HL-60 (cell line): ENCODE data around the gene KCNE4.

ENCODE experiments used
- DNase-seq, 2 experiments: peaks; one replicate each; pipeline ENCODE4 v3.0.0-alpha.2; 2010 to 2020; ENCODE audit warnings: low read depth in 1 of 2, low spot score in 1 of 2
- H3K27ac ChIP-seq: fragments of 250-450 bp; sonication (Bioruptor Pico); replicated peaks from 2 replicates; pipeline ENCODE4 v1.5.1; 2020; ENCODE audit warnings: mild to moderate bottlenecking, moderate library complexity
- H3K27me3 ChIP-seq: fragments of 250-450 bp; sonication (Bioruptor Pico); 2 replicates; pipeline ENCODE4 v1.5.1; 2021; ENCODE audit warnings: mild to moderate bottlenecking, moderate library complexity; ENCODE audit not compliant: insufficient read depth, poor library complexity, severe bottlenecking
- H3K4me3 ChIP-seq: replicated peaks from 2 replicates; pipeline ENCODE4 v1.5.1; 2011; ENCODE audit warnings: mild to moderate bottlenecking, control low read depth, low read length; ENCODE audit not compliant: insufficient read depth
- CTCF ChIP-seq: IDR thresholded peaks from one replicate; pipeline ENCODE4 v1.5.1; 2011; ENCODE audit warnings: low read length, control low read depth, inconsistent platforms; ENCODE audit not compliant: insufficient read depth
- GABPA ChIP-seq: IDR thresholded peaks from 2 replicates; pipeline ENCODE4 v1.6.1; 2012; ENCODE audit warnings: low read depth
- POLR2AphosphoS5 ChIP-seq: IDR thresholded peaks from 2 replicates; pipeline ENCODE4 v1.6.1; 2012; ENCODE audit warnings: low read depth
- REST ChIP-seq: IDR thresholded peaks from 2 replicates; pipeline ENCODE4 v1.6.1; 2012; ENCODE audit warnings: low read depth; ENCODE audit not compliant: insufficient replicate concordance
- SPI1 ChIP-seq: IDR thresholded peaks from 2 replicates; pipeline ENCODE4 v1.6.1; 2012; ENCODE audit warnings: low read depth, mild to moderate bottlenecking, borderline replicate concordance

KCNE4 gene

GRCh38 chr2:223037445-223037800 lies 14.6 kb upstream of the KCNE4 start:
- DNase-seq: no peak
- Histone ChIP-seq H3K27ac (no peak overlapping the region), H3K27me3 (no peaks in the 10 kb centered on the region), H3K4me3 (no peak overlapping the region)
- TF ChIP-seq REST (no peak), POLR2AphosphoS5 (no peak), GABPA (no peak), CTCF (no peak), SPI1 (no peak)

- no peaks in the 10 kb centered on the region for H3K27me3 ChIP-seq
- TF ChIP-seq CTCF: no peak
- TF ChIP-seq SPI1: no peak
- TF ChIP-seq POLR2AphosphoS5: no peak
- no peak for TF ChIP-seq REST
- no peak for TF ChIP-seq GABPA
- no peak for DNase-seq
- H3K4me3 ChIP-seq: no peak overlapping the region
- H3K27ac ChIP-seq: no peak overlapping the region
These were observed 12.4 kb upstream of the KCNE4 start for GRCh38 chr2:223039618-223040017.

- Histone ChIP-seq H3K4me3 (no peak overlapping the region), H3K27me3 (no peaks in the 10 kb centered on the region), H3K27ac (no peak overlapping the region)
- TF ChIP-seq REST: no peak
- no peak for TF ChIP-seq POLR2AphosphoS5
- TF ChIP-seq GABPA: no peak
- no peak for DNase-seq
These were observed 11.5 kb upstream of the KCNE4 start for GRCh38 chr2:223040527-223040926.
